ENCODE results near the gene CETP. TPM values are rescaled to one million over a fixed set of nuclear protein-coding genes. Genes with fewer than 3 reads are reported as not detected.

Gene CETP
- total RNA-seq = under 1 TPM in 1 of 3 donors, not detected in 2; 0.14 TPM
- total RNA-seq (2013) = 0.59 TPM

GRCh38 chr16:56961851-56962281 lies at the start of gene CETP:
TSS of gene CETP (plus strand) at chr16:56961950. CDS start at chr16:56961980, 30 bp downstream.
- DNase-seq (no peak), ATAC-seq (no peak)
- Mint-ChIP-seq H3K27ac (no peak within 1 kb of the TSS), H3K4me3 (no peak within 1 kb of the TSS), H3K4me1 (peaks cover 12 to 18% of the 10 kb centered on the region in 2 donors), H3K9me3 (no peaks in the 10 kb centered on the region), H3K36me3 (no peaks in the 10 kb centered on the region), H3K27me3 (ENCODE audit: low read depth in 2 of 2) (no peaks in the 10 kb centered on the region)
- 79% methylated on average over 12 of the region's 12 CpGs for WGBS (ENCODE audit: insufficient coverage)
- Histone ChIP-seq H3K4me1 (ENCODE audit: control insufficient read depth, insufficient read depth, low read length) (peaks cover 18% of the 10 kb centered on the region), H3K4me3 (ENCODE audit: low read length) (no peak within 1 kb of the TSS), H3K36me3 (ENCODE audit: control insufficient read depth, insufficient read depth, low read length) (no peaks in the 10 kb centered on the region), H3K9me3 (ENCODE audit: control insufficient read depth, insufficient read depth, low read length) (no peaks in the 10 kb centered on the region), H3K27ac (ENCODE audit: low read length) (no peak within 1 kb of the TSS), H3K27me3 (ENCODE audit: control insufficient read depth, insufficient read depth, low read length) (no peaks in the 10 kb centered on the region)
- intact Hi-C loops (cut with micrococcal nuclease) = no loop called here
- no peak for TF ChIP-seq CTCF (IDR thresholded peaks at IDR 0.05)

- H3K36me3 Mint-ChIP-seq = no peaks in the 10 kb centered on the region
- no peak for ATAC-seq
- intact Hi-C loops (cut with micrococcal nuclease) = no loop called here
- Histone ChIP-seq H3K9me3 (ENCODE audit: control insufficient read depth, insufficient read depth, low read length) (no peaks in the 10 kb centered on the region), H3K27me3 (ENCODE audit: control insufficient read depth, insufficient read depth, low read length) (no peaks in the 10 kb centered on the region), H3K27ac (ENCODE audit: low read length) (peak overlapping the region; percentile 68), H3K4me1 (ENCODE audit: control insufficient read depth, insufficient read depth, low read length) (peaks cover 58% of the 10 kb centered on the region), H3K4me3 (ENCODE audit: low read length) (no peak overlapping the region), H3K36me3 (ENCODE audit: control insufficient read depth, insufficient read depth, low read length) (no peaks in the 10 kb centered on the region)
- peaks cover 20 to 22% of the 10 kb centered on the region in 2 donors for H3K27me3 Mint-ChIP-seq (ENCODE audit: low read depth in 2 of 2)
- no peak overlapping the region for H3K4me3 Mint-ChIP-seq
- H3K27ac Mint-ChIP-seq = no peak overlapping the region
- 72% methylated on average over 18 of the region's 18 CpGs for WGBS (ENCODE audit: insufficient coverage)
- peaks cover 9 to 21% of the 10 kb centered on the region in 2 donors for H3K4me1 Mint-ChIP-seq
- no peaks in the 10 kb centered on the region for H3K9me3 Mint-ChIP-seq
- DNase-seq = no peak
- TF ChIP-seq CTCF (IDR thresholded peaks at IDR 0.05) = no peak
Observed at GRCh38 chr16:56912746-56913708, 48.7 kb upstream of the CETP start.

- Mint-ChIP-seq H3K4me3 (no peak overlapping the region), H3K36me3 (no peaks in the 10 kb centered on the region), H3K9me3 (no peaks in the 10 kb centered on the region), H3K27me3 (ENCODE audit: low read depth in 2 of 2) (peaks cover 33 to 36% of the 10 kb centered on the region in 2 donors), H3K4me1 (peaks cover 9 to 25% of the 10 kb centered on the region in 2 donors), H3K27ac (no peak overlapping the region)
- ATAC-seq (no peak), DNase-seq (no peak)
- Histone ChIP-seq H3K27ac (ENCODE audit: low read length) (no peak overlapping the region), H3K4me1 (ENCODE audit: control insufficient read depth, insufficient read depth, low read length) (peaks cover 57% of the 10 kb centered on the region), H3K36me3 (ENCODE audit: control insufficient read depth, insufficient read depth, low read length) (no peaks in the 10 kb centered on the region), H3K27me3 (ENCODE audit: control insufficient read depth, insufficient read depth, low read length) (no peaks in the 10 kb centered on the region), H3K4me3 (ENCODE audit: low read length) (no peak overlapping the region), H3K9me3 (ENCODE audit: control insufficient read depth, insufficient read depth, low read length) (no peaks in the 10 kb centered on the region)
- 92% methylated on average over 7 of the region's 7 CpGs for WGBS (ENCODE audit: insufficient coverage)
- TF ChIP-seq CTCF (IDR thresholded peaks at IDR 0.05) = no peak
- intact Hi-C loops (cut with micrococcal nuclease) = no loop called here
Observed at GRCh38 chr16:56914896-56915295, 46.9 kb upstream of the CETP start.
